22Rv1 (cell line): ENCODE data around the gene RXFP1.

Experiments
- H3K27ac ChIP-seq: fragments of 450-650 bp; 2 replicates; pipeline ENCODE4 v1.5.1; 2017
- CTCF ChIP-seq: fragments of 450-650 bp; IDR thresholded peaks from 2 replicates; pipeline ENCODE4 v1.5.1; 2017; ENCODE audit warnings: mild to moderate bottlenecking
- ZFX ChIP-seq: fragments of 450-650 bp; IDR thresholded peaks from 2 replicates; pipeline ENCODE4 v1.6.1; 2017; ENCODE audit warnings: antibody characterized with exemption, borderline replicate concordance

Gene RXFP1

GRCh38 chr4:158572608-158573007 is 50.9 kb downstream of the RXFP1 start:
- no peak for TF ChIP-seq ZFX
- no peak for TF ChIP-seq CTCF
- no peak overlapping the region for H3K27ac ChIP-seq

- H3K27ac ChIP-seq: no peak overlapping the region
- TF ChIP-seq ZFX: no peak
- peak; percentile 24; the same call in 1 of the 2 replicates for TF ChIP-seq CTCF
Measured at GRCh38 chr4:158578476-158578875, 56.8 kb downstream of the RXFP1 start.

GRCh38 chr4:158580064-158580463 is 58.4 kb downstream of the RXFP1 start:
- TF ChIP-seq CTCF: no peak
- no peak for TF ChIP-seq ZFX

GRCh38 chr4:158581161-158581560 is 59.5 kb downstream of the RXFP1 start:
- no peak overlapping the region for H3K27ac ChIP-seq
- TF ChIP-seq CTCF: no peak

More at GRCh38 chr4:158580064-158580463, 58.4 kb downstream of the RXFP1 start:
- no peak overlapping the region for H3K27ac ChIP-seq

GRCh38 chr4:158586881-158587280 is 65.2 kb downstream of the RXFP1 start:
- no peak overlapping the region for H3K27ac ChIP-seq
- TF ChIP-seq ZFX: no peak
- no peak for TF ChIP-seq CTCF

GRCh38 chr4:158588285-158588684 is 66.6 kb downstream of the RXFP1 start:
- no peak overlapping the region for H3K27ac ChIP-seq
- TF ChIP-seq CTCF (no peak), ZFX (no peak)

- H3K27ac ChIP-seq: no peak overlapping the region
- TF ChIP-seq ZFX (no peak), CTCF (no peak)
Measured at GRCh38 chr4:158588777-158589176, 67.1 kb downstream of the RXFP1 start.
